ENCODE measurements around the gene MTHFSD.

- TF ChIP-seq CTCF (IDR thresholded peaks at IDR 0.05) (no peak), POLR2A (IDR thresholded peaks at IDR 0.05) (no peak), EP300 (IDR thresholded peaks at IDR 0.05) (no peak)
Observed at GRCh38 chr16:86494039-86494564, 60.9 kb downstream of the MTHFSD start.

Data from ovary (tissue), 3 donors.